Measurements from ENCODE around the gene HIPK4. TPM values are rescaled to one million over a fixed set of nuclear protein-coding genes. Genes with fewer than 3 reads are reported as not detected.

HIPK4 gene
- total and polyA plus RNA-seq, 2 donors = under 0.01 to 0.07 TPM

- Histone ChIP-seq H3K9me3 (ENCODE audit: control insufficient read depth in 2 of 2, insufficient read depth in 1 of 2, low read length in 1 of 2) (no peaks in the 10 kb centered on the region), H3K4me3 (ENCODE audit: low read length in 2 of 2) (no peak overlapping the region), H3K4me1 (ENCODE audit: control insufficient read depth in 2 of 2, insufficient read depth in 2 of 2, low read length in 2 of 2) (peaks cover 4 to 18% of the 10 kb centered on the region in 2 donors), H3K27ac (ENCODE audit: low read depth in 1 of 2, low read length in 1 of 2) (no peak overlapping the region), H3K27me3 (ENCODE audit: control insufficient read depth in 2 of 2, insufficient read depth in 1 of 2, low read length in 1 of 2) (peaks cover 0 to 11% of the 10 kb centered on the region in 2 donors), H3K36me3 (ENCODE audit: control insufficient read depth in 2 of 2, insufficient read depth in 2 of 2, low read length in 1 of 2) (peaks cover 5 to 8% of the 10 kb centered on the region in 2 donors)
- no peak for DNase-seq (ENCODE audit: low read depth in 6 of 9, low spot score in 9 of 9)
- WGBS = 93% methylated on average over 3 of the region's 3 CpGs
Measured at GRCh38 chr19:40418040-40418439, 28.1 kb upstream of the HIPK4 start.

- WGBS = 93% methylated on average over 4 of the region's 4 CpGs
- no peak for DNase-seq (ENCODE audit: low read depth in 6 of 9, low spot score in 9 of 9)
- H3K36me3 ChIP-seq (ENCODE audit: control insufficient read depth in 2 of 2, insufficient read depth in 2 of 2, low read length in 1 of 2) = peaks cover under 1 to 4% of the 10 kb centered on the region in 2 donors
- H3K27me3 ChIP-seq (ENCODE audit: control insufficient read depth in 2 of 2, insufficient read depth in 1 of 2, low read length in 1 of 2) = peaks cover 0 to 13% of the 10 kb centered on the region in 2 donors
- H3K4me1 ChIP-seq (ENCODE audit: control insufficient read depth in 2 of 2, insufficient read depth in 2 of 2, low read length in 2 of 2) = peaks cover 4 to 18% of the 10 kb centered on the region in 2 donors
- peak overlapping the region in 1 of 2 donors; percentile 1 for H3K27ac ChIP-seq (ENCODE audit: low read depth in 1 of 2, low read length in 1 of 2)
- H3K9me3 ChIP-seq (ENCODE audit: control insufficient read depth in 2 of 2, insufficient read depth in 1 of 2, low read length in 1 of 2) = no peaks in the 10 kb centered on the region
- H3K4me3 ChIP-seq (ENCODE audit: low read length in 2 of 2) = no peak overlapping the region
Measured at GRCh38 chr19:40417643-40417981, 27.6 kb upstream of the HIPK4 start.

GRCh38 chr19:40416918-40417642 lies 27.1 kb upstream of the HIPK4 start:
- no peaks in the 10 kb centered on the region for H3K9me3 ChIP-seq (ENCODE audit: control insufficient read depth in 2 of 2, insufficient read depth in 1 of 2, low read length in 1 of 2)
- no peak for DNase-seq (ENCODE audit: low read depth in 6 of 9, low spot score in 9 of 9)
- H3K27me3 ChIP-seq (ENCODE audit: control insufficient read depth in 2 of 2, insufficient read depth in 1 of 2, low read length in 1 of 2) = peaks cover 0 to 16% of the 10 kb centered on the region in 2 donors
- H3K36me3 ChIP-seq (ENCODE audit: control insufficient read depth in 2 of 2, insufficient read depth in 2 of 2, low read length in 1 of 2) = no peaks in the 10 kb centered on the region
- peak overlapping the region in 1 of 2 donors; percentile 1 for H3K27ac ChIP-seq (ENCODE audit: low read depth in 1 of 2, low read length in 1 of 2)
- no peak overlapping the region for H3K4me3 ChIP-seq (ENCODE audit: low read length in 2 of 2)
- H3K4me1 ChIP-seq (ENCODE audit: control insufficient read depth in 2 of 2, insufficient read depth in 2 of 2, low read length in 2 of 2) = peaks cover 4 to 18% of the 10 kb centered on the region in 2 donors
- 44% methylated on average over 16 of the region's 16 CpGs for WGBS

- no peak for DNase-seq (ENCODE audit: low read depth in 6 of 9, low spot score in 9 of 9)
- no peaks in the 10 kb centered on the region for H3K9me3 ChIP-seq (ENCODE audit: control insufficient read depth in 2 of 2, insufficient read depth in 1 of 2, low read length in 1 of 2)
- WGBS = 96% methylated on average over 2 of the region's 2 CpGs
- H3K27me3 ChIP-seq (ENCODE audit: control insufficient read depth in 2 of 2, insufficient read depth in 1 of 2, low read length in 1 of 2) = peaks cover 0 to 18% of the 10 kb centered on the region in 2 donors
- H3K4me3 ChIP-seq (ENCODE audit: low read length in 2 of 2) = no peak overlapping the region
- H3K4me1 ChIP-seq (ENCODE audit: control insufficient read depth in 2 of 2, insufficient read depth in 2 of 2, low read length in 2 of 2) = peaks cover 0 to 9% of the 10 kb centered on the region in 2 donors
- no peaks in the 10 kb centered on the region for H3K36me3 ChIP-seq (ENCODE audit: control insufficient read depth in 2 of 2, insufficient read depth in 2 of 2, low read length in 1 of 2)
- no peak overlapping the region for H3K27ac ChIP-seq (ENCODE audit: low read depth in 1 of 2, low read length in 1 of 2)
Measured at GRCh38 chr19:40415768-40416167, 25.8 kb upstream of the HIPK4 start.

DNA sequence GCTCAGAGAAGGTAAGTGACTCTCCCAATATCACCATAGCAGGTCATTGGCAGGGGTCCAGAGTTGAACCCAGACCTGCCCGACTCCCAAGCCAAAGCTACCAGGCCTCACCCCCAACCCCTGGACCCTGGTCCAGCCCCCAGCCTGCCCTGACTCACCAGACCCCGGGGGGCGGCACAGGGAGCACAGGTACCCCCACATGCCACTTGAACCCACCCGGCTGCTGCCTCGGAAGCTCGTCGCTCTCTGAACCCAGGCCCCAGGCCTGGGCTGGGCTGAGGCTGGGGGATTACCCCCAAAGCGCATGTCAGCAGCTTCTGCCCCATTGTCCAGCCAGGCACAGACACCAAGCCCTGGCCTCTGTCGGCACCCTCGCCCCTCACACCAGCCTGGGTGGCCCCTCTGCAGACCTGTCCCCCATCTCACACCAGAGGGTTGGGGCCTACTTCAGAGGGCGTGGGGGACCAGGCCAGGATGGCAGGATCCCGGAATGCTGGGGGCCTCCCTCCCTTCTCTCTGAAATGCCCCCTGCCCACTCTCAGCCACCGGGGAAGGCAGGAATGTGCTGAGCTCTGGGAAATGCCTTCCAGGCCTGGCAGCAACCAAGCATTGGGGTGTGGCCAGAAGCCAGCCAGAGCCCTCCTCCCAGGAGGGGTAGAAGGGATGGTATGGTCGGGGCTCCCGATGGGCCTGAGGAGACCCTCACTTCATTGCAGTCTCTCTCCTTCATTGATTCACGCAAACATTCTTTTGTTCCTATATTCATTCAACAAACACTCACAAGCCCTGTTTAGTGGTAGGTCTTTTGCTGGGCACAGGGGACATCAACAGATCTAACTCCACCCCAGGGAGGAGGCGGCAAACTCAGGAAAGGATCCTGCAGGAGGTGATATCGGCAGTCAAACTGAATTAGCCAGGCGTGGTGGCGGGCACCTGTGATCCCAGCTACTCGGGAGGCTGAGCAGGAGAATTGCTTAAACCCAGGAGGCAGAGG lies 24.9 kb upstream of the HIPK4 start:
- WGBS = 97% methylated on average over 21 of the region's 21 CpGs
- Histone ChIP-seq H3K27me3 (ENCODE audit: control insufficient read depth in 2 of 2, insufficient read depth in 1 of 2, low read length in 1 of 2) (peaks cover 0 to 18% of the 10 kb centered on the region in 2 donors), H3K4me3 (ENCODE audit: low read length in 2 of 2) (no peak overlapping the region), H3K9me3 (ENCODE audit: control insufficient read depth in 2 of 2, insufficient read depth in 1 of 2, low read length in 1 of 2) (no peaks in the 10 kb centered on the region), H3K36me3 (ENCODE audit: control insufficient read depth in 2 of 2, insufficient read depth in 2 of 2, low read length in 1 of 2) (no peaks in the 10 kb centered on the region), H3K4me1 (ENCODE audit: control insufficient read depth in 2 of 2, insufficient read depth in 2 of 2, low read length in 2 of 2) (peaks cover 0 to 9% of the 10 kb centered on the region in 2 donors), H3K27ac (ENCODE audit: low read depth in 1 of 2, low read length in 1 of 2) (no peak overlapping the region)
- DNase-seq (ENCODE audit: low read depth in 6 of 9, low spot score in 9 of 9) = no peak

GRCh38 chr19:40413291-40413845 lies 23.4 kb upstream of the HIPK4 start, which contains the start of gene PRX:
Gene PRX (minus strand): TSS chr19:40413378. CDS start chr19:40407932, 5,446 bp downstream.
- 53% methylated on average over 18 of the region's 18 CpGs for WGBS
- Histone ChIP-seq H3K36me3 (ENCODE audit: control insufficient read depth in 2 of 2, insufficient read depth in 2 of 2, low read length in 1 of 2) (no peaks in the 10 kb centered on the region), H3K4me1 (ENCODE audit: control insufficient read depth in 2 of 2, insufficient read depth in 2 of 2, low read length in 2 of 2) (peaks cover 0 to 9% of the 10 kb centered on the region in 2 donors), H3K27ac (ENCODE audit: low read depth in 1 of 2, low read length in 1 of 2) (no peak within 1 kb of the TSS), H3K4me3 (ENCODE audit: low read length in 2 of 2) (no peak within 1 kb of the TSS), H3K27me3 (ENCODE audit: control insufficient read depth in 2 of 2, insufficient read depth in 1 of 2, low read length in 1 of 2) (peaks cover 0 to 18% of the 10 kb centered on the region in 2 donors), H3K9me3 (ENCODE audit: control insufficient read depth in 2 of 2, insufficient read depth in 1 of 2, low read length in 1 of 2) (no peaks in the 10 kb centered on the region)
- DNase-seq (ENCODE audit: low read depth in 6 of 9, low spot score in 9 of 9) = no peak

DNA sequence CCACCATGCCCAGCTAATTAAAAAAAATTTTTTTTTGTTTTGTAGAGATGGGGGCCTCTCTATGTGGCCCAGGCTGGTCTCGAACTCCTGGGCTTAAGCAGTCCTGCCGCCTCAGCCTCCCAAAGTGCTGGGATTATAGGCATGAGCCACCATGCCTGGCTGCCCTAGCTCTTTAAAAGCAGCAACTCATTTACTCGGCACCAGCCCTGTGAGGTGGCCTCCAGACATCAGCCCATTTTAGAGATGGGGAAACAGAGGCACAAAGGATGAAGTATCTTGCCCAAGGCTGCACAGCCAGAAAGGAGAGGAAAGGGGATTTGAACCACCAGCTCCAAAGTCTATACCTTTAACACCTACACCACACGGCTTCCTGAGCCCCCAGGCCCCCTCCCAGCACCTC lies 22.9 kb upstream of the HIPK4 start:
- no peak for DNase-seq (ENCODE audit: low read depth in 6 of 9, low spot score in 9 of 9)
- Histone ChIP-seq H3K9me3 (ENCODE audit: control insufficient read depth in 2 of 2, insufficient read depth in 1 of 2, low read length in 1 of 2) (no peaks in the 10 kb centered on the region), H3K27ac (ENCODE audit: low read depth in 1 of 2, low read length in 1 of 2) (no peak overlapping the region), H3K36me3 (ENCODE audit: control insufficient read depth in 2 of 2, insufficient read depth in 2 of 2, low read length in 1 of 2) (no peaks in the 10 kb centered on the region), H3K4me3 (ENCODE audit: low read length in 2 of 2) (no peak overlapping the region), H3K27me3 (ENCODE audit: control insufficient read depth in 2 of 2, insufficient read depth in 1 of 2, low read length in 1 of 2) (peaks cover 0 to 21% of the 10 kb centered on the region in 2 donors), H3K4me1 (ENCODE audit: control insufficient read depth in 2 of 2, insufficient read depth in 2 of 2, low read length in 2 of 2) (peaks cover 0 to 11% of the 10 kb centered on the region in 2 donors)
- 95% methylated on average over 4 of the region's 4 CpGs for WGBS

- H3K4me3 ChIP-seq (ENCODE audit: low read length in 2 of 2) = no peak overlapping the region
- H3K4me1 ChIP-seq (ENCODE audit: control insufficient read depth in 2 of 2, insufficient read depth in 2 of 2, low read length in 2 of 2) = peaks cover 0 to 10% of the 10 kb centered on the region in 2 donors
- H3K27me3 ChIP-seq (ENCODE audit: control insufficient read depth in 2 of 2, insufficient read depth in 1 of 2, low read length in 1 of 2) = peaks cover 0 to 16% of the 10 kb centered on the region in 2 donors
- no peaks in the 10 kb centered on the region for H3K9me3 ChIP-seq (ENCODE audit: control insufficient read depth in 2 of 2, insufficient read depth in 1 of 2, low read length in 1 of 2)
- no peak overlapping the region for H3K27ac ChIP-seq (ENCODE audit: low read depth in 1 of 2, low read length in 1 of 2)
- no peaks in the 10 kb centered on the region for H3K36me3 ChIP-seq (ENCODE audit: control insufficient read depth in 2 of 2, insufficient read depth in 2 of 2, low read length in 1 of 2)
- DNase-seq (ENCODE audit: low read depth in 6 of 9, low spot score in 9 of 9) = no peak
- 93% methylated on average over 8 of the region's 8 CpGs for WGBS
Measured at GRCh38 chr19:40411958-40412499, 22.0 kb upstream of the HIPK4 start.
